ENCODE results near the gene UBA1. TPM values are rescaled to one million over a fixed set of nuclear protein-coding genes. Genes with fewer than 3 reads are reported as not detected.

UBA1 gene
- total and polyA plus RNA-seq, 11 donors, result 86.9 to 171 (median 130) TPM

DNA sequence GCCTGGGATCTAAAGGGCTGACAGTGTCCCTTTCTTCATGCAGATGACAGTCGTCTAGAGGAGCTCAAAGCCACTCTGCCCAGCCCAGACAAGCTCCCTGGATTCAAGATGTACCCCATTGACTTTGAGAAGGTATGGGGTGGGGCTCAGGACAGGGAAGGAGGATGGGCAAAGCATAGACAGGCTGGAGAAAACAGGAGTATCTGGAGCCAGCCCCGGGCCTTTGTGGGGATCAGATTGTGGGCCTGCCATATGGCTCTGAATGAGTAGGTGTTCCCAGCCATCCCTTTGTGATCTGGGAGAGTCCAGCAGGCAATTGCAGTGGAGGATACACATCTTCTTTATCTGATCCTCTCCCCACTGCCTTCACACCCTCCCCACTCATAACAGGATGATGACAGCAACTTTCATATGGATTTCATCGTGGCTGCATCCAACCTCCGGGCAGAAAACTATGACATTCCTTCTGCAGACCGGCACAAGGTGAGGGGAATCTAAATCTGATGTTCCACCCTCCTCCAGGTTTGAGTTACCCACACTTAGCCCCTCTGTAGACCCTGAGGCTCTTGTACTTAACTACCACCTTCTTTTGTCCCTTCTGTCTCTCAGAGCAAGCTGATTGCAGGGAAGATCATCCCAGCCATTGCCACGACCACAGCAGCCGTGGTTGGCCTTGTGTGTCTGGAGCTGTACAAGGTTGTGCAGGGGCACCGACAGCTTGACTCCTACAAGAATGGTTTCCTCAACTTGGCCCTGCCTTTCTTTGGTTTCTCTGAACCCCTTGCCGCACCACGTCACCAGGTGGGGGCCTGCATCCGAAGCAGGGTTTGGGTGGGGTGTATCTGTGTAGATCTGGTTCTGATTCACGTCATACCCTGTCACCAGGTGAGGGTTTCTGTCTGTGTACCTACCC lies 19.0 kb downstream of the UBA1 start:
- intact Hi-C loops (cut with DNase I), result no loop called here
- Histone ChIP-seq H3K36me3 (peaks cover 0 to 93% (median 85%) of the 10 kb centered on the region in 9 donors), H3K9me3 (no peaks in the 10 kb centered on the region), H3K4me1 (peaks cover 0 to 13% (median 8%) of the 10 kb centered on the region in 12 donors), H3K4me3 (no peak overlapping the region), H3K27me3 (no peaks in the 10 kb centered on the region), H3K27ac (no peak overlapping the region)
- ATAC-seq (no peak), DNase-seq (no peak)
- WGBS, 4 donors, result 90 to 94% (median 91%) methylated on average over 12 of the region's 12 CpGs
- TF ChIP-seq POLR2A (IDR thresholded peaks at IDR 0.05) (no peak), CTCF (IDR thresholded peaks at IDR 0.05) (no peak)

DNA sequence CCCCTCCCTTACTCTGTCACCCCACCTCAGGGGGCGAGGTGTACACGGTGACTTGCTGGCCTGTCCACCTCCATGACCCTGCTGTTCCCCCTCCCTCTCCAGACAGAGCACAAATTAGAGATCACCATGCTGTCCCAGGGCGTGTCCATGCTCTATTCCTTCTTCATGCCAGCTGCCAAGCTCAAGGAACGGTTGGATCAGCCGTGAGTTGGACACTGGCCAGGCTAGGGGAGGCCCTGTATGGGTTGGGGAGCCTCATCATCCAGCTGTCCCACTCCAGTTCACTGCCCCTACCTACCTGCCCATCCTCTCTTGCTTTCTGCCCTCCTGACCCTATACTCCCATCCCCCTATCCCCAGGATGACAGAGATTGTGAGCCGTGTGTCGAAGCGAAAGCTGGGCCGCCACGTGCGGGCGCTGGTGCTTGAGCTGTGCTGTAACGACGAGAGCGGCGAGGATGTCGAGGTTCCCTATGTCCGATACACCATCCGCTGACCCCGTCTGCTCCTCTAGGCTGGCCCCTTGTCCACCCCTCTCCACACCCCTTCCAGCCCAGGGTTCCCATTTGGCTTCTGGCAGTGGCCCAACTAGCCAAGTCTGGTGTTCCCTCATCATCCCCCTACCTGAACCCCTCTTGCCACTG lies 20.9 kb downstream of the UBA1 start:
- intact Hi-C loops (cut with DNase I), result no loop called here

DNA sequence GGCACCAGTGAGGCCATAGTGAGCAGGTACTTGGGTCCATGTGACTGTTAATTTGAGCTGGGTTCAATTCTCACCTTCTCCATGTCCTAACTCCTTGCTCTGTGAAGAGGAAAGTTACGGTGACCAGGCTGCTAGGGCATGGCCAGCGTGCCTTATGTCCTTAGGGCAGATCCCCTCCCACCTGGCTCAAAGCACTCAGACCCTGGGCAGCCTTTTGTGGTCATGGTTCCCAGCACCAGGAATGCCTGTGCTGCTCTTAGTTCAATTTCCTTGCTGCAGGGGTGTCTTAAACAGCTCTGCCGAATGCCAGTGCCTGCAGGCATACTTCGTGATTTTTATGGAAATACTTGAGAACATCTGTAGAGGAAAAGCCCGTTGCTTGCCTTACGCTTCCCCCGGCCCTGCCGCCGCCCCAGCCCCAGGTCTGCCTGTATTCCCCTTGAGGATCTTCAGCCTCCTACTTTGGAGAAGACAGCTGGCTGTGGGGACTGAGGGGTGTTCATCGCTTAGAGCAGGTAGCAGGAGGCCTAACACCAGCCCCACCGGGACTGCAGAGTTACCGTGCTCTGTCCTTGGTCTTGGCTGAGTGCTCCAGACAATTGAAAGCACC lies 21.8 kb downstream of the UBA1 start:
- intact Hi-C loops (cut with DNase I), result no loop called here
- Histone ChIP-seq H3K4me3 (no peak overlapping the region), H3K27ac (no peak overlapping the region), H3K9me3 (no peaks in the 10 kb centered on the region), H3K36me3 (peaks cover 0 to 66% (median 59%) of the 10 kb centered on the region in 9 donors), H3K4me1 (peaks cover 0 to 30% (median 14%) of the 10 kb centered on the region in 12 donors), H3K27me3 (no peaks in the 10 kb centered on the region)
- TF ChIP-seq CTCF (IDR thresholded peaks at IDR 0.05), result no peak
- TF ChIP-seq POLR2A (IDR thresholded peaks at IDR 0.05), result no peak
- ATAC-seq (no peak), DNase-seq (no peak)
- WGBS, 4 donors, result 84 to 93% (median 87%) methylated on average over 11 to 12 of the region's 12 CpGs

More for the DNA sequence above, 20.9 kb downstream of the UBA1 start:
- Histone ChIP-seq H3K36me3 (peaks cover 0 to 74% (median 68%) of the 10 kb centered on the region in 9 donors), H3K4me3 (no peak overlapping the region), H3K9me3 (no peaks in the 10 kb centered on the region), H3K27ac (no peak overlapping the region), H3K27me3 (no peaks in the 10 kb centered on the region), H3K4me1 (peaks cover 0 to 22% (median 7%) of the 10 kb centered on the region in 12 donors)
- ATAC-seq (no peak), DNase-seq (no peak)
- no peak for TF ChIP-seq POLR2A (IDR thresholded peaks at IDR 0.05)
- TF ChIP-seq CTCF (IDR thresholded peaks at IDR 0.05), result no peak
- 83 to 90% (median 87%) methylated on average over 20 of the region's 20 CpGs for WGBS, 4 donors

Measured in heart left ventricle (tissue), 16 donors.